Tibial artery (tissue), 4 donors: Measurements from ENCODE around the gene TJP3.

ENCODE experiments used
- DNase-seq, 2 donors: peaks; one replicate each; pipeline ENCODE4 v3.0.0-alpha.2; 2019
- H3K27ac ChIP-seq, 2 donors: fragments of 200-600 bp; sonication (generic) in 1 of 2; 1 replicate in 1 of 2; 2 replicates in 1 of 2; pipeline ENCODE4 v1.5.1; 2018 to 2019; ENCODE audit warnings: mild to moderate bottlenecking in 1 of 2
- H3K27me3 ChIP-seq, 2 donors: fragments of 200-600 bp; sonication (generic) in 1 of 2; one replicate each; pipeline versions ENCODE4 v1.5.1 to v1.6.0; 2016 to 2019
- H3K36me3 ChIP-seq, 3 donors: fragments of 200-600 bp; sonication (generic) in 2 of 3; one replicate each; pipeline ENCODE4 v1.5.1; 2016 to 2019; ENCODE audit warnings: mild to moderate bottlenecking in 2 of 3
- H3K4me1 ChIP-seq, 4 donors: fragments of 200-600 bp; sonication (generic) in 2 of 4; 1 replicate in 3 of 4; 2 replicates in 1 of 4; pipeline ENCODE4 v1.5.1; 2016 to 2019
- H3K4me3 ChIP-seq, 2 donors: fragments of 200-600 bp; sonication (generic) in 1 of 2; 1 replicate in 1 of 2; 2 replicates in 1 of 2; pipeline ENCODE4 v1.5.1; 2018 to 2019; ENCODE audit warnings: mild to moderate bottlenecking in 2 of 2
- H3K9me3 ChIP-seq, 3 donors: fragments of 200-600 bp; sonication (generic) in 1 of 3; one replicate each; pipeline ENCODE4 v1.5.1; 2016 to 2019
- CTCF ChIP-seq, 2 experiments: fragments of 200-600 bp in 1 of 2; fragments of 450-650 bp in 1 of 2; IDR thresholded peaks; one replicate each; pipeline ENCODE4 v1.5.1; 2017 to 2019; ENCODE audit warnings: antibody characterized with exemption in 2 of 2, mild to moderate bottlenecking in 1 of 2, moderate library complexity in 1 of 2
- intact Hi-C: fragments of 100-400 bp; cut with DNase I; formaldehyde crosslinking; loops from one replicate; pipeline ENCODE4 v1.15.0; 2023; ENCODE audit warnings: low total_unique reads

The TJP3 gene

GRCh38 chr19:3669947-3670795 is 38.0 kb upstream of the TJP3 start:
- no peak for TF ChIP-seq CTCF (IDR thresholded peaks at IDR 0.05)
- Histone ChIP-seq H3K4me1 (peaks cover 4 to 67% (median 58%) of the 10 kb centered on the region in 4 donors), H3K9me3 (peaks cover 0 to 5% (median 0%) of the 10 kb centered on the region in 3 donors), H3K27ac (peak overlapping the region; percentile 95 to 99), H3K27me3 (no peaks in the 10 kb centered on the region), H3K4me3 (peak overlapping the region; percentile 43 to 46), H3K36me3 (peaks cover 3 to 36% (median 30%) of the 10 kb centered on the region in 3 donors)
- intact Hi-C loops: no loop called here
- DNase-seq: peak; percentile 92 to 98

- Histone ChIP-seq H3K36me3 (peaks cover 0 to 40% (median 26%) of the 10 kb centered on the region in 3 donors), H3K4me1 (peaks cover 4 to 62% (median 57%) of the 10 kb centered on the region in 4 donors), H3K27me3 (no peaks in the 10 kb centered on the region), H3K4me3 (peak overlapping the region; percentile 43 to 46), H3K27ac (peak overlapping the region; percentile 95 to 99), H3K9me3 (peaks cover 0 to 5% (median 0%) of the 10 kb centered on the region in 3 donors)
- intact Hi-C loops: no loop called here
- TF ChIP-seq CTCF (IDR thresholded peaks at IDR 0.05): no peak
- peak; percentile 89 to 97 for DNase-seq
Measured at GRCh38 chr19:3670796-3671679, 37.1 kb upstream of the TJP3 start.

- Histone ChIP-seq H3K36me3 (peaks cover 0 to 35% (median 17%) of the 10 kb centered on the region in 3 donors), H3K27ac (peak overlapping the region; percentile 95 to 99), H3K4me3 (peak overlapping the region; percentile 43 to 46), H3K4me1 (peaks cover 4 to 57% (median 55%) of the 10 kb centered on the region in 4 donors), H3K27me3 (no peaks in the 10 kb centered on the region), H3K9me3 (peaks cover 0 to 5% (median 0%) of the 10 kb centered on the region in 3 donors)
- DNase-seq: no peak
- intact Hi-C loops: no loop called here
- TF ChIP-seq CTCF (IDR thresholded peaks at IDR 0.05): no peak
Measured at GRCh38 chr19:3671680-3672574, 36.3 kb upstream of the TJP3 start.

GRCh38 chr19:3672575-3672948 is 35.6 kb upstream of the TJP3 start:
- intact Hi-C loops: no loop called here
- Histone ChIP-seq H3K27me3 (no peaks in the 10 kb centered on the region), H3K4me3 (no peak overlapping the region), H3K27ac (peak overlapping the region; percentile 95 to 99), H3K36me3 (peaks cover 0 to 30% (median 13%) of the 10 kb centered on the region in 3 donors), H3K4me1 (peaks cover 4 to 57% (median 51%) of the 10 kb centered on the region in 4 donors), H3K9me3 (peaks cover 0 to 5% (median 0%) of the 10 kb centered on the region in 3 donors)
- TF ChIP-seq CTCF (IDR thresholded peaks at IDR 0.05): no peak
- no peak for DNase-seq

GRCh38 chr19:3672993-3673392 is 35.2 kb upstream of the TJP3 start:
- H3K36me3 ChIP-seq: peaks cover 0 to 26% (median 13%) of the 10 kb centered on the region in 3 donors
- intact Hi-C loops: no loop called here
- no peak overlapping the region for H3K4me3 ChIP-seq
- no peaks in the 10 kb centered on the region for H3K27me3 ChIP-seq
- no peak for DNase-seq
- H3K27ac ChIP-seq: peak overlapping the region; percentile 95 to 99
- TF ChIP-seq CTCF (IDR thresholded peaks at IDR 0.05): no peak
- peaks cover 4 to 54% (median 47%) of the 10 kb centered on the region in 4 donors for H3K4me1 ChIP-seq
- peaks cover 0 to 5% (median 0%) of the 10 kb centered on the region in 3 donors for H3K9me3 ChIP-seq
